Ovary (tissue), 3 donors: ENCODE measurements around the gene SGTA.

Experiments used
- POLR2A ChIP-seq: fragments of 450-650 bp; IDR thresholded peaks from one replicate; pipeline ENCODE4 v1.6.1; 2017; ENCODE audit warnings: antibody characterized with exemption, mild to moderate bottlenecking, moderate library complexity
- TF ChIP-seq, protein P1 (sequence below), 3 donors: fragments of 450-650 bp in 2 of 3; fragments of 200-600 bp in 1 of 3; IDR thresholded peaks; one replicate each; pipeline versions ENCODE4 v1.5.1 to v1.8.0; 2016 to 2022; ENCODE audit warnings: antibody characterized with exemption in 3 of 3, mild to moderate bottlenecking in 1 of 3
- donor health status: DM: no; HTN: no; CAD: no.

- TF ChIP-seq, protein P1, sequence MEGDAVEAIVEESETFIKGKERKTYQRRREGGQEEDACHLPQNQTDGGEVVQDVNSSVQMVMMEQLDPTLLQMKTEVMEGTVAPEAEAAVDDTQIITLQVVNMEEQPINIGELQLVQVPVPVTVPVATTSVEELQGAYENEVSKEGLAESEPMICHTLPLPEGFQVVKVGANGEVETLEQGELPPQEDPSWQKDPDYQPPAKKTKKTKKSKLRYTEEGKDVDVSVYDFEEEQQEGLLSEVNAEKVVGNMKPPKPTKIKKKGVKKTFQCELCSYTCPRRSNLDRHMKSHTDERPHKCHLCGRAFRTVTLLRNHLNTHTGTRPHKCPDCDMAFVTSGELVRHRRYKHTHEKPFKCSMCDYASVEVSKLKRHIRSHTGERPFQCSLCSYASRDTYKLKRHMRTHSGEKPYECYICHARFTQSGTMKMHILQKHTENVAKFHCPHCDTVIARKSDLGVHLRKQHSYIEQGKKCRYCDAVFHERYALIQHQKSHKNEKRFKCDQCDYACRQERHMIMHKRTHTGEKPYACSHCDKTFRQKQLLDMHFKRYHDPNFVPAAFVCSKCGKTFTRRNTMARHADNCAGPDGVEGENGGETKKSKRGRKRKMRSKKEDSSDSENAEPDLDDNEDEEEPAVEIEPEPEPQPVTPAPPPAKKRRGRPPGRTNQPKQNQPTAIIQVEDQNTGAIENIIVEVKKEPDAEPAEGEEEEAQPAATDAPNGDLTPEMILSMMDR (IDR thresholded peaks at IDR 0.05), result no peak
- no peak for TF ChIP-seq POLR2A
These were observed 26.6 kb downstream of the SGTA start for GRCh38 chr19:2756477-2756876.
